NCI-H2227 treated with DMSO at 0.1 percent for 48 hours (cell line): ENCODE measurements around the gene ZNF423.

Source experiments
- DNase-seq: peaks from one replicate; lab custom pipeline; 2025; lab: John Stamatoyannopoulos, UW

The ZNF423 gene

DNA sequence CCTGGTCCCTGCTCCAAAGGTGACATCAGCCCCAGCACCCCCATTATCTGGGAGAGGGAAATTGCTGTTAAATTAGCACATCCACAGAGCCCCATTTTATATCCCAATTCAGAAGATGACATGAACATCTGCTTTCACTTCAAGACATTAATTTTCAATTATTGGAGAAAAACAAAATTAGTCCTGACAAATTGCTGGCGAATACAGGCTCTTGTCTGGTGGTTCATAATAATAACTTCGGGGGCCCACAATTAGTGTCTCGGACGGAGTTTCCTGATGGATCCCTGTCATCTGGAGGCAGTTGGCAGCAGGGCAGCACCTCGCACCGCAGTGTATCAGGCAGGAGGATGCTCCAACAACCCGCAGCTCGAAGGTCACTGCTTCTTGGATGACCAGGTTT lies 7.4 kb downstream of the ZNF423 start:
- no peak for DNase-seq

DNA sequence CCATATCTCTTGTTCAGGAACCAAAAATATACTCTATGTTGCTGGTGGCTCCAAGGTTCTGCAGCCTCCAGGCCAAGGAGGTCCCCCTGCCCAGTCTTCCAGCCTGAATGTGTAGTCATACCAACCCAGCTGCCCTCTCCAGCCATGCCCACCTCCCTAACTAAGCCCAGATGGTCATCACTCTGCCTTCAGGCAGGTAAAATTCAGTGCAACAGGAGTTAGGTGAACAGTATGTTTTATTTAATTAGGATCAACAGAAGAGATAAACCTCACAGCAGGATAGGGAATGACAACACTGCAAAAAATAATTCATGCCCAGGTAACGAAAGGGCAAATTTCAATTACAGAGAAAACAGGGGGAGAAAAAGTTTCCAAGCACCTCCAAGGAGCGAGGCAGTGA lies 9.1 kb downstream of the ZNF423 start:
- DNase-seq = no peak

DNA sequence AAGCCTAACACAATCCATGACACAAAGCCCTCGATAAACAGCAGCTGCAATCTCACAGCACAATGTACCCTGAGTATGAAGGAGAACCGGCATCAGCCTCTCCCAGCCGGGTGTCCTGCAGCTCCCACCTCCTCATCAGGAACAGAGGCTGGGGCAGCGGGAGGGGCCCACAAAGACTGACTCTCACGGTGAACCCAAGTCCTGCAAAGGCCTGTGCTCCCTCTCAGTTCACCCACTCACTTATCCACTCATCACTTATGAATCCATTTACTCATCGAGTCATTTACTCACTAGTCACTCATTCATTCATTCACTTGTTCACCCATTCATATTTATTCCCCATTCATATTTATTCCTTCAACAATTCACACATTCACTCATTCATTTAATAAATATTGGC lies 11.6 kb downstream of the ZNF423 start:
- DNase-seq = no peak

DNA sequence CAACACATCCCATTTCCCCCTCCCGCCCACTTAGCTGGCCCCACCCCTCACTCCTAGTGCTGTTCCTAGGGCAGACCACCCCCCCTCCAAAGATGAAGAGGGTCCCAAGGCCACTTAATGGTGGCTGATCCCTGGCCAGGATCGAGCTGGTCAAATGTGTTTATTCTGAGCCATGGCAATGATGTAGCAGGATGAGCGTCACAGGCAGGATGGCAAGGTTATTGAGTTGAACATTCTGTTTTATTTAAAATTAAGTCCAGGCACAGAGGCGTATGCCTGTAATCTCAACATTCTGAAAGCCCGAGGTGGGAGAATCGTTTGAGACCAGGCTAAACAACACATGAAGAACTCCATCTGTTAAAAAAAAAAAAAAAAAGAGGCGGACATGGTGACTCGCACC lies 12.2 kb downstream of the ZNF423 start:
- no peak for DNase-seq

DNA sequence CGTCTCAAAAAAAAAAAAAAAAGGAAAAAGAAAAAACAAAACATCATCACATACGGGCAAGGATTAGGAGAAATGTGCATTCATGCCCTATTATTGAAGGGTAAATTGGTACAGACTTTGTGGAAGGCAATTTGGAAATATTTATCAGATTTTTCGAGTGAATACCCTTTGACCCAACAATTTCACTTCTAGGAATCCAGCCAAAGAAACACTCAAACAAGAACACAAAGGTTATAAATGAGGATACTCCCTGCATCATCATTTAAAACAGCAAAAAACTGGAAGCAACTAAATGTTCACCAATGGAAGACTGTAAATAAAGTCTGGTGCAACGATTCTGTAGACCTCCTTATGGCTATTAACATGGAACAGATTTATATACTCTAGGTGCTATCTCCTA lies 12.9 kb downstream of the ZNF423 start:
- DNase-seq = peak; percentile 43

DNA sequence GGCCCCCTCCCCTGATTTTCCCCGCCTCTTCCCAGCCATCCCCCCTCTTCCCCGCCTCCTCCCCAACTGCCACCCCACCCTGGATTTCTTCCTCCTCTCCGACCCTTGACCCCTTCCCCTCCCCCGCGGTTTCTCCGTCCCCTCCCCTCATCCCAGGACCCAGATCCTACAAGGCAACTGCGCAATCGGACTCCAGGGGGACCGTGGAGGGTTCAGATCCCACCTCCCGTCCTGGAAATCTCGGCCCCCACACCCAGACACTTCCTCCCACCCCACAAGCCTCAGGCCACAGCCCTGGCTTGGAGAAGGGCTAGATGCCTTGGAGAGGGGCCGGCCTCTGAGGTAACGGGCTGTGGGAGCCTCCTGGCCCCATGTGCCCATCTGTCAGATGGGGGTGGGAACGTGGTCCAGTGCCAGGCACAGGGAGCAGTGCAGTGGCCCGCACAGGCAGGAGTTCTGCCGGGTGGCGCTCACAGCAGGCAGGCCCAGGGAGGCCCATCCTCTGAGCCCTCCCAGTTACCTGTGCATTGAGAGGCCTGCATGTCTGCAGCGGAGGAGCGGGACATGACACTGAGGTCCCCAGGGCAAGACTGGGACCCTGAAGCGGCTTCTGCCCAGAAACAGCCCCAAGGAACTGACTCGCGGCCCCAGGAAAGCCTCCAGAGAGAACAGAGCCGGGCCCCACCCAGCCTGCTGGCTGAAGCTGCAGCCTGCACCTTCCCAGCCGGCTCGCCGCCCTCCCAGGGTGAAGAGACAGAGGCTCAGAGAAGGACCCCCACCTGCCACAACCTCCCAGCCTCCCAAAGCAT lies 16.7 kb downstream of the ZNF423 start:
- DNase-seq = no peak

DNA sequence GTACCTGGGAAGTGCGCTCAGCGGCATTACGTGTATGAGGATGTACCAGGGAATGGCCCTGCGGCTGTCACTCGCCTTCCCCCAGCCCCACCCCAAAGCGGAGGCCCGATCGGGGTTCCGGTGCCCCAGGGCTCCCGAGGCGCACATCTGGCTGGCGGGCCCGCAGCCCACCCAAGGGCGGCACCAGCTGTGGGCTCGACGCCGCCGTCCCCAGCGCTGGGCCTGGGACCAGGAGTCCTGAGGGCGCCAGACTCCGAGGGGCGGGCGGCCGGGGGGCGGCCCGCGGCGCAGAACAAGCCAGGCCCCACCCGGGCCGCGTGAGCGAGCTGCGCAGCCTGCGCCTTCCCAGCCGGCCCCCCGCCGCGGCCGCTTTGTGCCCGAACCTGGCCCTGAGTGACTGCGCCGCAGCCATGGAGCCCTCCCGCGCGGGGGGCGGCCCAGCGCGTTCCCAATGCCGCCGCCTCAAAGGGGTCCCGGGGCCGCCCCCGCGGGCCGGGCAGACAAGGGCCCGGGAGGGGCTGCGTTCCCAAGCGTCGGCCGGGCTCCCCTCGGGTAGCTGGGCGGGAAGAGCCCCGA lies 17.4 kb downstream of the ZNF423 start:
- no peak for DNase-seq

DNA sequence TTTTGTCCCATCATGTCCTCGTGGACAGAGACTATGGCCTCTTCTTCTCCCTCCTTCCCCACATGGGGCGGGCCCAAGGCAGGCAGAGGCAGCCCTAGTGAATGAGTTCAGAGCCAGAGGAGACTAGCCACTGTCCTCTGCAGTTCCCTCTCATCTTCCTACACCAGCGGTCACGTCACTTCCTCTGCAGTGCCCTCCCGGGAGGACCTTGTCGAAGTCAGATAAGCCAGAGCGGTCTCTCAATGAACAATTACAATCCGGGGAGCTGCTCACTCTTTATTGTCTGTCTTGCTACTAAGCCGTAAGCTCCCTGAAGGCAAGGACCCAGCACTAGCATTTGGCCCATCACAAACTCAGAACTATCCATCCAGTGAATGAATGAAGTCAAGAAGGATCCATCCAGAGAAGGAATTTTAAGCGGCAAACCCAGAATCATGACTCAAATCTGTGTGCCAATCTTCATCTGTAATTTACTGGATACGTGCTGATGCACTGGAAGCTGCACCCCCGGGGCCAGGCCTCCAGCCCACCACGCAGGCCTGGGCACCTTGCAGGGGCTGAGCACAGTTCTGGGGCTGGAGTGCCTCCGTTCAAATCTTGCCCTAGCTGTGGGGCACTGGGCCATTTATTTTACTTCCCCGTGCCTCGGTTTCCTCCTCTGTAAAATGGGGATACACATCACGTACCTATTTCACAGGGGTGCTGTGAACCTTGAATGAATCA lies 18.1 kb downstream of the ZNF423 start:
- DNase-seq = no peak

DNA sequence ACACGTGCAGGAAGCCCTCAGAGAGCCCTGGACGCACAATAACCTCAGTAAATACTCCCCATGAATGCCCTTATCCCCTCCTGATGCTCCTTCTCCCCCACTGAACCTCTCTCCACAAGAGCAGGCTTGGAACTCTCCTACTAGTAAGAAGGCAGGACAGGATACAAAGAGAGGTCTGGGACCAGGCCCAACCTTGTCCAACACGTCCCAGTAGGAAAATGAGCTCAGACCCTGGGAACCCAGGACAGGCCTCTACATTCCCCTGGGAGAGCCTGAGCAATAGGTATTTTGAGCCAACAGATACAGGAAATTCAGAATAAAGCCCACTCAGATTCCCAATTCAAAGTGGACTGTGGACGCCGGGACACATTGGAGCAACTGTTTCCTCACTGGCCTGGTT lies 19.2 kb downstream of the ZNF423 start:
- no peak for DNase-seq

DNA sequence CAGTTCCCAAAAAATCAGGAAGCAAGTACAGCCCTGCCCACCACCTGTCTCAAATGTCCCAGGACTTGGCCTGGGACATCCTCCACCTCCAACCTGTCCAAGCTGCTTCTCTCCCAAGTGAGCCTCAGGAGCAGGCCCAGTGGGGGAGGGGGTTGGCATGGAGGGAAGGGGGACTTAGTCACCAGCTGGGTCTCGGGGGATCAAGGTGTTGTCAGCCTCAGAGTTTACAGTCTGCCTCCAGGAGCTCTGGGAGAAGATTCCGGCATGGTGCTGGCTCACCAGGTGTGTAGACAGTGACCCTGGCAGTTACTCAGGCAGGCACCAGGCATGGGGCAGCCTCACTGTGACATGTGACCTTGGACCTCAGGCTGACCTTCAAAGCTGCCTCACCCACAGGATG lies 19.7 kb downstream of the ZNF423 start:
- DNase-seq = no peak

DNA sequence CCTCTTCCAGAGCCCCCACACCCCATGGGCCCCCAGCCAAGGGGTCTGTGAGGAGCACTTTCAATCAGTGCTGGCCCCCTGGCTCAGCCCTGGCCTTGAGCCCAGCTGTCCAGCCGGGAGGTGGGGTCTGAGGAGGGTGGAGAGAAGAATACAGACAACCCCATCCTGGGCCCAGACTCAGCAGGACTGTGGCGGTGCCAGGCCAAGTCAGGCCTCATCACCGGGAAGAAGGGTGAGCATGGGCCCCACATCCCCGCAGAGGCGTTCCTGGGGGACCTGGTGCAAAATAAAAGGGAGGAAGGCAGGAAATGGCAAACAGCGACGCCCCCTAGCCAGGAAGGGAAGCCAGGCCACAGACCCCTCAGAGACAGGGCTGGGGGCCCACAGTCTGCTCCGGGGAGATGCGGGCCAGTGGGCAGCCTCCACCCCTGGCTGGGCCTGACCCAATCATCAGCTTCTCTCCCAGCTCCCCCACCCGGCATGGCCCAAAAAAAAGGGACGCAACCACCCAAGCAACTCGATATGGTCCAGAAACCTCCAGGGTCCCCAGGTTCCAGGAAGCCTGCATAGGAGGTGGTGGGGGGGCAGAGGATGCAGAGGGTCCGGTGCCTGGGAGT lies 20.6 kb downstream of the ZNF423 start:
- DNase-seq = no peak

DNA sequence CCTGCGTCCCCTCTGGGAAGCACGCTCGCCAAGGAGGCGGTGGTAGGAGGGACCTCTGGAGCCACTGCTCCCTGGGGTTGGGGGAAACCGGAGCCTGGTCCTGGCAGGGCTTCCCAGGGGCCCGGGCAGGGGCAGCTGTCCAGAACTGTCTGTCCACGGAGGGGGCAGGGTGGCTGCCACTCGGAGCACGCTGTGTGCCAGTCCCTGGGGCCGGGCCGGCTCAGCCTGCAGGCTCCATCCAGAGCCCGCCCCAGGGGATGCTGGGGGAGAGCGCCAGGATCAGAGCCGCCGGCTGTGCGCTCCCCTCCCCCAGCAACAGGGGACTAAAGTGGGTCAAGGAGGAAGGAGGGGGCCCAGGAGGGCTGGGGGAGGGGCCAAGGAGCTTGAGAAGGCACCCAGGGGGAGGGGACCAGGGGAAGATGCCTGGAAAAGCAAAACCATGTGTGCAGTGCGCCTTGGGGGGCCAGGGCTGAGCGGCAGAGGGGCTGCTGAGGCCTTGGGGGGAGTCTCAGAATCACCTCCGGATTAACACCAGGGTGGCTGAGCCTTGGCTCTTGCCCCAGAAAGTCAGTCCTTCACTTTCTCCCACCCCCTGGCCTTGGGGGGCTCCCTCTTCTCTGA lies 21.3 kb downstream of the ZNF423 start:
- DNase-seq = no peak

DNA sequence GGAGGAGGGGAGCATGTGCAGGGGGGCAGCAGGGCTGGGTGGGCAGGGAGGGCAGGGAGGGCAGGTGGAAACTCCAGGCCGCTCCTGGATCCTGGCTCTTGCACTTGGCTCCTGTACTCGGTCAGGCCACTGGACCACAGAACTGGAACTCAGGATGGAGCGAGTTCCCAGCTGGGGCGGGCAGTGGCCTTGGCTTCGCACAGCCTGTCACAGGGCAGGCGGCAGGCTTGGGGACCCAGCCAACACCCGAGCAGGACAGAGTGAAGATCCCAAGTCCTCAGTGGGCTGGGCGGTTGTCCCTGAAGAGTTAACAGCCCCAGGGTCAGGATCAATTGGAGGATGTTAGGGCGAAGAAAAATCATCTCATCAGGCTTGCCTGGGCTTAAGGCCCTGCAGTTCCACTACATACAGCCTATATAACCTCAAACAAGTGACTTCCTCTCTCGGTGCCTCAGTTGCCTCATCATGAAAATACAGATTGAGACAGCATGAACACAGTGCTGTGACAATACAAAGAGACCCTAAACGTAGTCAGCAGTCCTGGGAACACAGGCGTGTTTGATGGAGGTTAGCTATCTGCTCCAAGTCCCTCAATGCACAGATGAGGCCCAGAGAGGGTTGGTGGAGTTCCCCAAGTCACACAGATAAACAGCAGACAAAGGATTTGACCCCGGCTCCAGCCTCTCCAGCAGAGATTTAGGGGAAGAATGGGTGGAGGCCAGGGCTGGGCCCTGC lies 21.9 kb downstream of the ZNF423 start:
- DNase-seq = no peak

DNA sequence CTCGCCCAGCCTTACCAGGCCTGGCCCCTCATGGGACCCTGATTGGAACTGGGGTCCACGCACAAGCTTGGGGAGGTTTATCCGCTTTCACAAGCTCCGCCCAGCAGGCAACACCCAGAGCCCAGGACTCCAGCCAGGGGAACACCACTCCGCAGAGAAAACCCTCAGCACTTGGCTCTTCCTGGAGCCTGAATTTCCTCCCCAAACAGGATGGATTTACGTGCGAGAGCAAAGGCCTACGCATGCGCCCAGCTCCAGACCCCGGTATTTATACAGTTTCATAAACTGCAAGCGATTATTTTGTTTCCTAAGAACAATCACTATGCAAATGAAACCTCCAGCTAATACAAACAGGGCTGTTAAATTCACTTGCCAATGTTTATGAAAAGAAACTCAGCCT lies 22.8 kb downstream of the ZNF423 start:
- DNase-seq = no peak

DNA sequence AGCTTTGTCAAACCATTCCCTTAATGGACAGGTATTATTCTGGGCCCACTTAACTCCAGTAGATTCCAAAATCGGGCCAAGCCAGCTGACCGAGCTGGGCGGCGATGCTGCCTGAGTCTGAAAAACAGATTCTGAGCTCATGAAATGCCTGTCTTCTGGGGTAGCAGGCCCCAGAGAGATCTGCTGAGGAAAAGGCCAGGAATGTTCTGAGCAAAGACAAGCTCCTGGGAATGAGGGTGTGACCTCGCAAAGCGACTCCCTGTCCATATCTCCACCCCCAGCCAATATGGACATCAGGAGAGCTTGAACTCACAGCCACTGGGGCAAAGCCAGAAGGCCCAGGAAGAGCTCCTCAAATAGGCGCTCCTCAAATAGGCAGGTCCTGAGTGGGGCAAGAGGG lies 23.7 kb downstream of the ZNF423 start:
- no peak for DNase-seq

DNA sequence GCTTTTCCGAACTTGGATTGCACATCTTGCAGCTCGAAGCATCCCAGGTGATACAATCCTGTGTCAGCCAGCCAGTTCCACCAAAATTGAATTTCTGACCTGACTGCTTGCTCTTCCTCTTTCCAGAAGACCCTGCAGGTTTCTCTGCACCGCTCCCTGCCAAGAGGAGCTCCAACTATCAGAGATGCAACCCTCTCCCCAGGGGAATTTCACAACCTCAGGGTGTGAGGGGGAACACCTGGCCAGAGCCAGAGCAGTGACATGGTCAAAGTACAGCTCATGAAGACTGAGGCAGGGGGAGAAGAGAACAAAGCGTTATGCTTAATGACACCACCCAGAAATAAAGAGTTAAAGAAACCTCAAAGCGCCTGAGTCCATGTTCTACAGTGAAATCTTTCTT lies 25.0 kb downstream of the ZNF423 start:
- DNase-seq = no peak

DNA sequence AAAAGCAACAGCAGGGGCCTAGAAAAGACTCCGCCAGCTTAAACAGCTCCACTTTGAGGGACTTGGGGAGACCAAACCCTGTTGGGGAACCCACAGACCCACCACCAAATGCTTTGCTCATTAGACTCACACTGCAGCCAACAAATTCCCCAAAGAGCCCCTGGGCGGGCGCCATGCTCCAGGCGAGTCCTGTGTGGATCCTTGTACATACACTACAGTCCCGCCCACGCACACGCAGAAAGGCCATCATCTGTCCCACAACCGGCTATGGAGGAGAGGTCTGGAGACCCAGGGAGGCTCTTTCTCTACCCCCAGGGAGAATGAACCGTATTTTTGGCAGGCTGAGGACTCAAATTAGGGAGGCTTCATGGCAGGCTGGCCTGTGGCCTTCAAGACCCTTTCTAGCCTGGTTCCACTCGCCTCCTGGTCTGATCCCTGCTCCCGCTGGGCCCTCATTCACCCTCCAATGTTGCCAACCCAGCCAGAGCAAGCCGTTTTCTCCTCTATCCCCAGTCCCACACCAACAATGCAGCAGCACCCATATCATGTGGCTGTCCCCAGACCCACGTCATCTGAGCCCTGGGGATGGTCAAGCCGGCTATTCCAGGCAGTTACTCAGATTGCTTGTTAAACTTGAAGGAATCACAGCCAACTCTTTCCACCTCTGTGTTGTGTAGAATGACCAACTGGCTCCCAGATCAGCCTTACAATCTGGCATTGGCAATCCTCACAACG lies 27.2 kb downstream of the ZNF423 start:
- no peak for DNase-seq

DNA sequence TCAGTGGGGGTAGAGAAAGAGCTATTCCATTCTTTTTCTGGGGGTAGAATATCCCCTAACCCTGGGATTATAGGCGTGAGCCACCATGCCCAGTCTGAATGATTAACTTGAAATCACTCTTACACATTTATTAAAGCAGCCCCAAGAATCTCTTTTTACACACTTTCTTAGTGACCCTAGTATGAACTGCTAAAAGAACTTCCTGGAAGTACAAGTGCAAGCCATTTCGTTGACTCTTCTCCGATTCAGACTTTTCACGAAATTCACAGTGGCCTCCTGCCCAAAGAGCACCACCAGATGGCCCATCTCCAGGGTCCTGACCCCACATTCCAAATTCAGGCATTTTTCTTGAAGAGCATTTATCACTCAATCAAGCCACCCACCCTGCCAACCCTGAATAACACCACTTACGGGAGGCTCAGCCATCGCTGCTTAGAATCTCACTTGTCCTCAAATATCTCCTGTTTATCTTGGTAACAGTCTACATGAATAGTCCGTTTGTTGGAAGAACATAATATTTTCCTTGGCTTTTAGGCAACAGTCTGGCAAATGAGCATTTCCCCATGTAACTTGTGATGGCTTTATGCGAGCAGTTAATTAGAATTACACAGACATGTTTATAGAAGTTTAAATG lies 28.0 kb downstream of the ZNF423 start:
- DNase-seq = no peak

DNA sequence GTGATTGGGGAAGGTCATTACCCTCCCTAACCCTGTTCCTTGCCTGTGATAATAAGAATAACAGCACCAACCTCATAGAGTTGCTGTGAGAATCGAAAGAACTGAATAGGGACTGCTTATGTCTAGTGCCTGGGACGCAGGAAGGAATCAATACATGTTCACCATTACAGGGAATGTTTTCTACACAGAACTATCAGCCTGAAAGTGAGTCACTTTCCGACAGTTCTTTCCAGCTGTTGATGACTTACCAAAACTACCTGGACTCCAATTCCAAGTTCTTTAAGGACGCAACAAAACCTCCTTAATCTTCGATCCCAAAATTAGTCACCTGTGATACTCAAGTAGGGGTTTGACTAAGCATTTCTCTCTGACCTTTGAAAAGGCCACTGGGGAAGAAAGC lies 29.4 kb downstream of the ZNF423 start:
- DNase-seq = no peak

DNA sequence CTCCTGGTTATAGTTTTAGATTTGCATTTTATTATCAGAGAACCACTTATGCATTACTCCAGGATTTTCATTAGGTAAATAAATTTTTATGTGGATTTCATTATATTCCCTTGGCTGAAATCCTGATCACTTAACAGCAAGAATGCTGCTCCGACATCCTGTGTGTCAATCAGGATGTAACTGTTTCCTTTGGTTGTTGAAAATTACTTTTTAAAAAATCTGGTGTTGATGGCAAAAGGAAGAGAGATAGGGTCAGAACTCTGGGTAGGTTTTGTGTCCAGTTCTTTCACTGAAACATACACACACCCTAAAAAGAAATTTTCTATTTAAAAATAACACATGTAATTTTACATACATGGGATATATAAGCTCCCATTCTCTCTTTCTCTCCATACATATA lies 30.9 kb downstream of the ZNF423 start:
- DNase-seq = no peak

DNA sequence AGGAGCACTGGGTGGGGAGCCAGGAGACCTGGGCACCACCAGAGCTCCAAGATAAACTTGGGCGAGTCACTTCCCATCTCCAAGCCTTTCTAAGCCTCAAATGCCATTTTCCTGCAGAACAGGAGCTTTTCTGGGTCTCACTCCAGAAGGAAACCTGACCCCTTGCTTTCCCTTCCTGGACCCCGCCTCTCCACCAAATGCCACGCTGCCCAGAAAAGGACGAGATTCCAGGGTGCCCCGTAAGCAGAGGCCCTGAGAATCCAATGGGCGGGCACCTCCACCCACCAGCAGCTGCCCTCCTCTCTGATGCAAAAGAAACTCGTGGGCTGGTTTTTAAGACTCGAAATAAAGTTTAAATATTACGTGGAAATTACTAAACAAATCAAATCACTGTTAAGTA lies 31.3 kb downstream of the ZNF423 start:
- DNase-seq = no peak
